SKM-1 treated with dmso at 0.1 percent for 144 hours (cell line): ENCODE measurements around the gene VPS33B.
A peak's percentile ranks its signal among the peaks of the same experiment; 100 is the strongest.

Experiments used
- DNase-seq: peaks from one replicate; lab custom pipeline; 2025; ENCODE audit not compliant: unreplicated experiment; lab: John Stamatoyannopoulos, UW

The VPS33B gene

DNA sequence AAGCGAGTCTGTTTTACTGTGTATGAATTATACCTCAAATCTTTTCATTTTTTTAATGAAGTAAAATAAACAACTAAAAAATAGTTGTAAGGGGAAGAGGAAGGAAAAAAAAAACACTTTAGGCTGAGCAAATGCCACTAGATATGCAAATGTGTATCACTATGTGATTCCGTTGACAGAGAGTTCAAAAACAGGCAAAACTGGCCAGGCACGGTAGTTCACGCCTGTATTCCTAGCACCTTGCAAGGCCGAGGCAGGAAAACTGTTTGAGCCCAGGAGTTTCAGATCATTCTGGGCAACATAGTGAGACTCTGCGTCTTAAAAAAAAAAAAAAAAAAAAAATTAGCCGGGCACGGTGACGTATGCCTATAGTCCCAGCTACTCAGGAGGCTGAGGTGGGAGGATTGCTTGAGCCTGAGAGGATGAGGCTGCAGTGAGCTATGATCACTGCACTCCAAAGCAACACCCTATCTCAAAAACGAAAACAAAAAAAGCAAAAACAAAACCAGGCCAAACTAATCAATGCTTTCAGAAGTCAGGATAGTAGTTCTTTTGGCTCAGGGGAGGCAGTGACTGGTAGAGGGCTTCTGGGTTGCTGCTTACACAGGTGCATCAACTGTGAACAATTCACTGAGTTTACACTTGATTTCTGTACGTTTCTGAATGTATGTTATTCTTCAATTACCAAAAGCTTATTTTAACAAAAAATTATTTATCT lies 35.4 kb downstream of the VPS33B start:
- no peak for DNase-seq

DNA sequence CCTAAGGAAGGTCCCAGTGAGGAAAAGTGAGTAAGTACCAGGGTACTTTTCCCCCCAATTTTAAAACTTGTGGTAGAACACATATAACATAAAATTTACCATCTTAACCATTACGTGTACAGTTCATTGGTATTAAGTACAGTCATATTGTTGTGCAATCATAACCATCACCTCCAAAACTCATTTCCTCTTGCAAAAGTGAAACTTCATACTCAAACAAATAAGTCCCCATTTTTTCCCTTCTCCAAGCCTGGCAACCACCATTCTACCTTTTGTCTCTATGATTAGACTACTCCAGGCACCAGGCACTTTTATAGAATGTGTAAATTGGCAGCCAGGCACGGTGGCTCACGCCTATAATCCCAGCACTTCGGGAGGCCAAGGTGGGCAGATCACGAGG lies 40.3 kb downstream of the VPS33B start:
- DNase-seq: no peak

DNA sequence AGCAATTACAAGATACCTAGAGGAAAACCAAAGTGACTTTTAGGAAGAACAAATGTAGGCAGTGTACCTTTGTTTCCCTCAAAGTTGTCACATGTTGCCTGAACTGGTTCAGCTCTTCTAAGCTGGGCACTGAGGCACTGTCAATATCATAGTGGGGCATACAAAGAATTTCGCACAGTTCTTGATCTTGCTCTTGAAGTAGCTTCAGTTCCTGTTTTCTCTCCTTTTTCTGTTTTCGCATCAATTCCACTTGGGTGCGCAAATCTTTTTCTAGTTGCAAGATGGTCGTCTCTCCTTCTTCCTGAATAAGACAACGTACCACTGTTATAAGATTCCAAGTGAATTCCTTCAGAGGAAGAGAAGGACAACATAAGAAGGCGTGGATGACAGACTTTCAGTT lies 40.7 kb downstream of the VPS33B start:
- no peak for DNase-seq

DNA sequence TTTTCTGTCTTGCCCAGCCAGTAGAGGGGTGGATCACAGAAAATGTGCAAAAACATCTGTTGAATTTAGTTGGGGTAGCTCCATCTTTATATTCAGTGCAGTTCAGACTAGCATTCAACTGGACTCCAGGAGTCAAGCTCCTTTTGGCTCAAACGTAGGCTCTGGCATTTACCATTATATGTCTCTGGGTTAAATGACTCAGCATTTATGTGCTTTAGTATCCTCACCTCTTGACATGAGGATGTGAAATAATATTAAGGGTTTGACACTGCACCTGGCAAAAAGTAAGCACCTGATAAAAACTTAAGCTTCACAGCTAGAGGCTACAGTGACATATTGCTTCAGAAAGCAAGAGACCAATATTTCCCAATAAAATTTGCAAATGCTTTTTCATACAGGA lies 42.8 kb downstream of the VPS33B start:
- no peak for DNase-seq

DNA sequence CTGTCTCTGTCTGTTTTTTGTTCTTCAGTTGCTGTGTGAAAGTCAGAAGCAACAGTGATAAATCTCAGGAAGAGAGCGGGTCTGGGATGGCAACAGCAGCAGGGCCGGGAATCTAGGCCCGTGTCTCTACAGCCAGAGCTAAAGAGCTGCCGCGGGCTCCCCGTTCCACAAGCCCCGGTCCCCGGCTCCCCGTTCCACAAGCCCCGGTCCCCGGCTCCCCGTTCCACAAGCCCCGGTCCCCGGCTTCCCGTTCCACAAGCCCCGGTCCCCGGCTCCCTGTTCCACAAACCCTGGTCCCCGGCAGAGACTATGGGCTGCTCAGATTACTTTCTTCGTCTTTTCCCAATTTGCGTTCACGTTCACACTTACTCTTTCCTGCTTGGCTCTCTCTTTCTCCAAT lies 48.2 kb downstream of the VPS33B start:
- no peak for DNase-seq

DNA sequence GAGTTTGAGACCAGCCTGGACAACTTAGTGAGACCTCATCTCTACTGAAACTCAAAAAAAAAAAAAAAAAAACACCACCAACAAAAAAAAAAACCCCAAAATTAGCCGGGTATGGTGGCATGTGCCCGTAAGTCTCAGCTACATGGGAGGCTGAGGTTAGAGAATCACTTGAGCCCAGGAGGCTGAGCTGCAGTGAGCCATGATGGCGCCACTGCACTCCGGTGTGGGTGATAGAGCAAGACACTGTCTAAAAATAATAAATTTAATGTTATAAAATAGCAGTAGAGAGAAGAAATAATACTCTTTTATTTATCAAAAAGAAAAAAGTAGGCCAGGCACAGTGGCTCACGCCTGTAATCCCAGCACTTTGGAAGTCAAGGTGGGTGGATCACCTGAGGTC lies 50.3 kb downstream of the VPS33B start:
- DNase-seq: no peak

DNA sequence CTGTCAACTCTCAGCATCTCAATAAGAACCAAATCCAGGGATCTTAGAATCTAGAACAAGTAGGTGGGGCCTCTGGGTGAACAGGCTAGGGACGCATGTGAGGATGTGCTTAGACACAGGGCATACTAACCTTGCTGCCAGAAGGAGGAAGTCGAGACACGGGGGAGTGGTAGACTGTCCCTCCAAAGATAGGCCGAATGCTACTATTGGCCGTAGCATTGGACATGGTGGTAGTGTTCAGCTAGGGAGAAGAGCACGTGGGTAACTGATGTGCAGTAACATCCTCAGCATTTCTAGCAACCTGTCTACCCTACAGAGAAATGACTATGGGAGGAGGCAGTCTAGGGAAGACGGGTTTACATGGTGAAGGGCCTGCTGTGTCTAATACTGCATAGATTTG lies 52.1 kb downstream of the VPS33B start:
- DNase-seq: no peak

DNA sequence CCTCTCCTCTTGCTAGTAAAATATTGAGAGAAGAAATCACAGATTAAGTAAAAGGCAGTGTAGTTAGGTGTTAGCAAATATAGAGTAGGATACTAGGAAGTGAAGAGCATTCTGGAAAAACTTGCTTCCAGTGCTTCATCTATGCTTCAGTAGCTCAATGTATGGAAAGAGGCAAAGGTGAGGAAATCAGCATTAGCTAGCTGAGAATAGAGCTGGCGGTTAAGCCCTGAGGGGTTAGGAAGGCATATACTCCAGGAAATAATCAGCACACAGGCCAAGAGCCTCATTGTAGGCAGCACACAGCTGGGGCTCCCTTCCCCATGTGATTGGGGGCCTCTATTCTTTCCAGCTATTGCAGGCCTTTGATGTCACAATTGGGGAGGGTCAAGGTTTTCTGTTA lies 54.0 kb downstream of the VPS33B start:
- no peak for DNase-seq

DNA sequence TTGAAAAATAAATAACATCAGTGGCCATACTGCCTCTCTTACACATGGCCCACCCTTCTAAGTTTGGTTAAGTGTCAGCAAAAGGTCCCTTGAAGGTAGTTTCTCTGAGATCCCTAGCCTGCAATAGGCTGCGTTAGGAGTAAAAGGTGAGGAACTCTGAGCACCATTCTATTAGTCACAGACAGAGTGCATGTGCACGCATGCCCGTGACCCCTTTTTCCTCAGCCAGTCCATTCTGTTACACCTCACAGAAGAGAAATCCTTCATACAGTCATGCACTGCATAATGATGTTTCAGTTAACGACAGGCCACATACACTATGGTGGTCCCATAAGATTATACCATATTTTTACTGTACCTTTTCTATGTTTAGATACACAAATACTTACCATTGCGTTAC lies 55.2 kb downstream of the VPS33B start:
- DNase-seq: no peak

DNA sequence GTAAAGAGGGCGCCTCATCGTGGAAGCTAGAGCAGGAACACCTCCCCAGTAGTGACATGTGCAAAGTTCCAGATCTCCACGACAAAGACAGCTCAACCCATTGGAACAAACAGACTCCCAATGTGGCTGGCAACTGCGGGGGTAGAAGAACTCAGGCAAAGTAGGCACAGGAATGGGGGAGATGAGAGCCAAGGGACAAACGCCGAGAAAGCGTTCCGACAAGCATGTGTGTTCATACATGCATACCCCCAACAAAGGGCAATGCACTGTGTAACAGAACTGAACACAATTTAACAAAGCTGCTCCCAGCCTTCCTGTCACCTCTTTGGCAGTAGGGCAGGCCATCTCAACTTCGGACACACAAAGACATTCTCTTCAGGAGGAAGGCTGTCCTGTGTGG lies 56.1 kb downstream of the VPS33B start:
- DNase-seq: no peak

DNA sequence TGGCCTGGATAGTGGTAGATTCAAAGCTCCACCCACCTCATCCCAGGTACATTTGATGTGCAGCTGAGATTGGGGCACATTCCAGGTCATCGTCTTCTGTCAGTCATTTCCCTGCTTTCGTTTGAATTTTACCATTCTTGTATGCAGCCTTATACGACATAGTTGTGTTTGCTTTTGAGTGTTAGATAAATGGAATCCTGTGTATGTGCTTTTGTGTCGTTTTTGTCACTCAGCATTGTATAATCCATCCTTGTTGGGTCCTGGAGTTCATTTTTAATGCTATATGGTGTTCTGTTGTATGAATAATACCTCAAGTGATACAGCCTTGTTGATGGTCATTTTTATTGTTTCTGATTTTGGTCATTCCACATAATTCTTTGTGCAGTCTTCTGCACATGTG lies 60.4 kb downstream of the VPS33B start:
- DNase-seq: no peak

DNA sequence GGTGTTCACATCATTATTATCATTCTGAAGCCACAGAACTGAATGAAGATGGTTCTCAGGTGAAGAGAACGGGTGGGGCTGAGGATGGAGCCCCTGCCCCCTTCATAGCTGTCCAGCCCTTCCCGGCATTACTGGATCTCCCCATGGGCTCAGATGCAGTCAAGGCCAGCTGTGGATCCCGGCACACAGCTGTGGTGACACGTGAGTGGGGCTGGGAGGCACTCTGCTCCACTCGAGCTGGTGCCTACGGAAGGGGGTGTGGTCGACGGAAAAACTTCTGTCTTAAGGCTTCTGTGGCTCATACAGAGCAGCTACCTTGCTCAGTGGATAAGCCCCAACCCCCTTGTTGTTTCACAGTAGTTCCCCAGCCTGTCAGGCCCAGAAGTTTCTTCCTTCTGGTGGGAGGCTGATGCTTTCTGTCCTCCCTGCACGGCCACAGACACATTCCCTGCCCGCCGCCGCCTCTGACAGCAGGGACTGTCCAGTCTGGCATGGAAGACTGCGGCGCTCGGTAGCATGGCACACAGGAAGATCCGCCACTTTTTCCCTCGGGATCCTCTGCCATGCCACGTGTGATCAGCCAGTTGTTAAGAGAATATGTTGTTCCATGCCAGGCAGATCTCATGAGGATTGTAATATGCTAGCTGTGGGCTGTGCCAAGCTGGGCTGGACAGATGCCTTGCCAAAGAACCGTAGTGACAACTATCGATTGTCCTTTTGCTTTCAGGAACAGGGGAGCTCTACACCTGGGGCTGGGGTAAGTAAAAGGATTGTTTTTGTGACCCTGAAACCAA lies 61.9 kb downstream of the VPS33B start:
- no peak for DNase-seq

DNA sequence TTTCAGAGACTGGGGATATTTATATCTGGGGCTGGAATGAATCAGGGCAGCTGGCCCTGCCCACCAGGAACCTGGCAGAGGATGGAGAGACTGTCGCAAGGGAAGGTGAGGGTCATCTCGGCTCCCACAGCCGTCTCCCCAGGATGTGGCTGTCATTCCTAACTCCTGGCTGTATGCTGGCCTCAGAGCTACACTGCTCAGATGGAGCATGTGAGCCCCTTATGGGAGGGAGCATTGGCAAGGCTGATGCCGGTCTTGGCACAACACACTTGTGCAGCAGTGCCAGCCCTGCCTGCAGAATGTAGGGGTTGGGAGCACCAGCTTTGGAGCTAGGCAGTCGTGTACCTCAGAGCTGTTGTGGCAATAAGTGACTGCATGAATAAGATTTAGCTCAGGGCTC lies 62.5 kb downstream of the VPS33B start:
- DNase-seq: no peak

DNA sequence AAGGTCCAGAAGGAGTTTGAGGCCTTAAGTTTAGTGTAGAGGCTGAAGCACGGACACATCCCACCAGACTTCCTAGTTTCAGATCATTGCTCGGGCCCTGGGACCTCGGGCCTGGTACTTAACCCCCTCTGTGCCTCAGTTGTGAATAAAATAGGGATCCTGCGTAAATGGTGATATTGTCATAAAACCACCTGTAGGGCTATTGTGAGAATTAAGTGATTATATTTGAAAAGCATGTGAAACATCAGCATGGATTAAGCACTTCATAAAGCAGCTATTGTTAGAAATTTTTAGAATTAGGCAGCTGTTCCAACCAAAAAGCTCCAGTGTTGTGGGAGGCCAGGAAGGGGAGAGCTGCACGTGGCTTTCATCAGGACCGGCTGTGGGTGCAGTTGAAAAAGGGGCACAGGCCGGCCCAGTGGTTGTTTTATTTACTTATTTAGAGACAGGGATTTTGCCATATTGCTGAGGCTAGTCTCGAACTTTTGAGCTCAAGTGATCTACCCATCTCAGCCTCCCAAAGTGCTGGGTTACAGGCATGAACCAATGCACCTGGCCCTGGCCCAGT lies 63.3 kb downstream of the VPS33B start:
- DNase-seq: no peak

DNA sequence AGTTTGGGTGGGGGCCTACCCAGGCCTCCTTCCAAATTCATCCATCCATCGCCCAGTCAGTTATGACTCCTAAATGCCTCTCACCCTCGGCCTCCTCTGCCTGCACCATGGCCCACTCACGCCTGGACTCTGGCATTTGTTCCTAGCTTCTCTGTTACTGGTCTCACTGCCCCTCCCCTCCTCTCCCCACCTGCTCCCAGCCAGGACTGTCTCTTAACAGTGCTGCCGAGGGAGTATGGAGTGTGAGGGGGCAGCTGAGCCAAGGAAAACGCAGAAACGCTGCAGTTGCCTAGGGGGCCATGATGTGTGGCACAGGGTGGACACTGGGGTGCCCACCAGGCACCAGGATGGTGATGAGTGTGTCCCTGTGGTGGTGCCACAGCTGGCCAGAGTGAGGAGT lies 64.6 kb downstream of the VPS33B start:
- DNase-seq: no peak

DNA sequence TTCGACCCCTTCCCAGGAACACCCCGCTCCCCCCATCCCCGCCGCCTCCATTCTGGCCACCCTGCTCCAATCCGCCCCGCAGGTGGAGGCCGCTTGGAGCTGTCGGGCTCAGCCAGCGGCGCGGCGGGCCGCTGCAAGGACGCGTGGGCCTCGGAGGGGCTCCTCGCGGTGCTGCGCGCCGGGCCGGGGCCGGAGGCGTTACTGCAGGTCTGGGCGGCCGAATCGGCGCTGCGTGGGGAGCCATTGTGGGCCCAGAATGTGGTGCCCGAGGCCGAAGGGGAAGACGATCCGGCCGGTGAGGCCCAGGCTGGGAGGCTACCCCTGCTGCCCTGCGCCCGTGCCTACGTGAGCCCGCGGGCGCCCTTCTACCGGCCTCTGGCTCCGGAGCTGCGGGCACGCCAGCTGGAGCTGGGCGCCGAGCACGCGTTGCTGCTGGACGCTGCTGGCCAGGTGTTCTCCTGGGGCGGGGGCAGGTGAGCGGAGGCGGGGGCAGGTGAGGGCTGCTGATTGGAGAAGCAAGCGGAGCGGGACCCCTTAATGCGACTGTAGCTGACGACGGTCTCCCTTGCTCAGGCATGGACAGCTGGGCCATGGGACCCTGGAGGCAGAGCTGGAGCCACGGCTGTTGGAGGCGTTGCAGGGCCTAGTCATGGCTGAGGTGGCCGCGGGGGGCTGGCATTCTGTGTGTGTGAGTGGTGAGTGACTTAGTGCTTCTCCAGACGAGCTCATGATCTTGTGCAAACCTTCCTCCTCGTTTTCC lies 65.2 kb downstream of the VPS33B start:
- DNase-seq: no peak

DNA sequence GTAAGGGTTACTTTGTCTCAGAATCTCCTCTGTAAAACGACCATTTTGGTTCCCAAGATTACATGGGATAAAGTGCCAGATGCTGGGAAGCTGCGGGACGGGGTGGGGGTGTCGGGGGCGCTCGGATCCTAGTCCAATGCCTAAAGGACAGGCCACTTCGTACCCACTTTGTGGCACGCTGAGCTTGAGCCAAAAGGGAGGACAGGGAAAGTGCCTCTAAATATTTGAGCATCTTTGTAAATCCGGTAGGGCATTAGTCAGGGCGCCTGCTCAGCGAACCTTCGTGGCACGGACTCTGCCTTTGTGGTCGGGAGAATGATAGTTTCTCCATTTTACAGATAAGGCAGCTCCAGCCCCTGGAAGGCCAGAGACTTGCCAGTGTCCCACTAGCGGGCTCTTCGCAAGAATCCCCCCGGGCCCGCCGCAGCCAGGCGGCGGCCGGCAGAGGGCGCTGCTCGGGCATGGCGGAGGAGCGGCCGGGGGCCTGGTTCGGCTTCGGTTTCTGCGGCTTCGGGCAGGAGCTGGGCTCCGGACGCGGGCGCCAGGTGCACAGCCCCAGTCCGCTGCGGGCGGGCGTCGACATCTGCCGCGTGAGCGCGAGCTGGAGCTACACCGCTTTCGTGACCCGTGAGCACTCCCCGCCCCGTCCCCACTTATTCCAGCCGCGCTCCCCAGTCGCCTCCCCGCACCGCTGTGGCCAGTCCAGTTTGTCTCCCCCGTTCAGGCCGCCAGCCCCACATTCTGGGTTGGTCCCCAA lies 65.9 kb downstream of the VPS33B start:
- DNase-seq: no peak

DNA sequence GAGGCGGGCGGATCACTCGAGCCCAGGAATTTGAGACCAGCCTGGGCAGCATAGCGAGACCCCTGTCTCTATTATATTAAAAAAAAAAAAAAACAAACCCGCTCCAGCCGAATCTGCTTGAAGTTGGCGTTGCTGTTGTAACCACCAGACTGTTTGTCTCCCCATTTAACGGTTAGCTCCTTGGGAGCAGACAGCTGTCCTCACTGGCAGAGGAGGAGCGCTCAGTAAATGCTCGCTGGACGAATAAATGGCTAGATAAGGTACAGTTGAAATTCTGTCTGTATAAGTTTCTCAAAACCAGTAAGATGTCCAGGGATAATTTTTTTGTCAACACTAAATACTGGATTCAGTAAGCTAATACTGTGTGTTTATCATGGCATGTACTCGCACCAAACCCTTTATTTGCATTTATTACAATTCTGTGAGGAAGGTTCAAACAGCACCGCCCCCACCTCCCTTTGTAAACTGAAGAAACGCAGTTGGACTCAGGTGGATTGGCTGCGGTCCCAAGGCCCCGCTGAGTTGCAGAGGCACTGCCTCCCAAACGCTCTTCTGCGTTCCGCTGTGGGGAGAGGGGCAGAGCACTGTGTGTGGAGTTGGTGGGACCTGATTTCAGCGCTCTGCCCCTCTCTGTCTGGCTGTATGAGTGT lies 66.6 kb downstream of the VPS33B start:
- DNase-seq: no peak

DNA sequence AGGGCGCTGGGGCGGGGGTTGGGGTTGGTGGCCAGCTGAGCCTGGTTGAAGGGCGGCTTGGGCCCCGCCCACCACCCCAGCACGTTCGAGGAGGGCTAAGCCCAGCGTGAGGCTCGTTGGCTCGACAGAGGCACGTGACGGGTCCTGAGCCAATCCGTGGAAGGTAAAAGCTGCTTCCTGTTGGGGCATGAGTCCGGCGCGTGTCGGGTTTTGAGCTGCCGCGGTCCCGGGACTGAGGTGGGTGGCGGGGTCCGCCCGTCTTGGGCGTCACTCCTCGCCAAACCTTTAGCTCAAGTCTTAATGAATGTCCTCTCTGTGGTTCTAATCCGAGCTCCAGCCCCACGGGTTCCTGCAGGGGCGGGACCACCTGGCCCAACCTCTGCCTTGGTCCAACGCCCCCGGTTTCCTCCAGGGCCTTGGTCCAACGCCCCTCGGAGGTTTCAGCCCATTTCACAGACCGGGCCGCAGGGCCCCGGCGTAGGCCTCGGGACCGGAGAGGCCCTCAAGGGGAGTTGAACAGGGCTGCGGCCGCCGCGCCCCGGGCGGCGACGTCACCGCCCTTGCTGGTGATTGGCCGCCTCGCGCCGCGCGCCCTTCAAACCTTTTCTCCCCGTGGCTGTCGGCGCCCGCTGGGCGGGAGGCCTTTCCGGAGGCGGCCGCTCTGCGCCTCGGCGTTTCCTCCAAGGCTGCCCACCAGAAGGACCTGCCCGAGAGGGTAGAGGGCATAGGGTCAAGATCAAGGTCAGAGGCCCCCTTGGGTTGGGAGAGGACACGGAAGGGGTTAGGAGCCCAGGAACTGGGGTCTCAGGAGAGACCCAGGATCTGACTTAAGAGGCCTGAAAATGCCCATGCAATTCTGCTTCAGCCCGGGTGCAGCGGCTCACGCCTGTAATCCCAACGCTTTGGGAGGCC lies 67.4 kb downstream of the VPS33B start, which contains the start of gene RCCD1:
TSS of gene RCCD1 (plus strand) at position 173 of the 912 bp plus-strand sequence. CDS start 1,851 bp downstream, outside the sequence.
- peak; percentile 94 for DNase-seq
